Measurements from ENCODE around the gene TCERG1L.

- TF ChIP-seq CTCF (IDR thresholded peaks at IDR 0.05; ENCODE audit: insufficient read depth, low read length): no peak
- TF ChIP-seq REST (IDR thresholded peaks at IDR 0.05; ENCODE audit: insufficient replicate concordance, low read depth): no peak
- TF ChIP-seq POLR2AphosphoS5 (IDR thresholded peaks at IDR 0.05; ENCODE audit: low read depth): no peak
These were observed 127.0 kb downstream of the TCERG1L start for GRCh38 chr10:131184503-131184902.
